Lower leg skin (tissue), 4 donors: ENCODE data around the gene ANKRD39. TPM values are rescaled to one million over a fixed set of nuclear protein-coding genes. Genes with fewer than 3 reads are reported as not detected.

Experiments used
- DNase-seq, 2 donors: peaks; one replicate each; pipeline ENCODE4 v3.0.0-alpha.2; 2019; ENCODE audit warnings: low spot score in 2 of 2
- H3K4me3 ChIP-seq: fragments of 200-600 bp; sonication (generic); 2 replicates; pipeline ENCODE4 v1.5.1; 2017; ENCODE audit warnings: mild to moderate bottlenecking, low read depth; ENCODE audit not compliant: poor library complexity, severe bottlenecking
- POLR2A ChIP-seq, 2 donors: fragments of 450-650 bp; IDR thresholded peaks; one replicate each; pipeline ENCODE4 v1.6.1; 2016 to 2017; ENCODE audit warnings: antibody characterized with exemption in 2 of 2, mild to moderate bottlenecking in 1 of 2, moderate library complexity in 1 of 2
- WGBS, 2 donors: methylation state at CpG; one replicate each; pipeline ENCODE4 v1.1.5; 2018; 5-methylcytosine and 5-hydroxymethylcytosine counted together
- intact Hi-C: fragments of 100-400 bp; cut with DNase I; formaldehyde crosslinking; loops from one replicate; pipeline ENCODE4 v1.15.0; 2023; ENCODE audit warnings: low total_unique reads
- total RNA-seq, 4 donors: library from RNA; depleted of rRNA; stranded (reverse); fragments of >200 nt; gene quantifications; one replicate each; pipeline ENCODE4 v1.1.0, GENCODE V29; 2016
- TF ChIP-seq, protein P1 (sequence below), 3 donors: fragments of 450-650 bp; IDR thresholded peaks; one replicate each; pipeline ENCODE4 v1.5.1; 2016; ENCODE audit warnings: antibody characterized with exemption in 3 of 3, mild to moderate bottlenecking in 3 of 3, moderate library complexity in 2 of 3

Gene ANKRD39
- total RNA-seq, 4 donors from 2014 or later: 7.6 to 15.3 (median 14.4) TPM

DNA sequence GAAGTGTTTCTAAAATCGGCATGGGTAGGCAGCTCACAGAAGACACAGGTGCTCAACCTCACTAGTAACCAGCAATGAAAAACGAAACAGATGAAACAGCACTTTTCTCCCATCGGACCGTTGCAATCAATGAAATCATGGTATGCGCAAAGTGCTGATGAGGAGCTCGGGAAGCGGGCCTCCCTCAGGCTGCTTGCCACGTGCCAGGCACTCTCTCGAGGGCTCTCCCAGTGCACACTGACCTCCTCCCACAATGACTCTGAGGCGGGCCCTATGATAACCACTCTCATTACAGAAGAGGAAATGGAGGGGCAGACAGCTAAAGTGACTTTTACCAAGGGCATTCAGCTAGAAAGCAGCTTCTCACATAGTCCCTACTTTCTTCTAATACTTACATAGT, 10.2 kb downstream of the ANKRD39 start:
- TF ChIP-seq POLR2A (IDR thresholded peaks at IDR 0.05): no peak
- TF ChIP-seq, protein P1, sequence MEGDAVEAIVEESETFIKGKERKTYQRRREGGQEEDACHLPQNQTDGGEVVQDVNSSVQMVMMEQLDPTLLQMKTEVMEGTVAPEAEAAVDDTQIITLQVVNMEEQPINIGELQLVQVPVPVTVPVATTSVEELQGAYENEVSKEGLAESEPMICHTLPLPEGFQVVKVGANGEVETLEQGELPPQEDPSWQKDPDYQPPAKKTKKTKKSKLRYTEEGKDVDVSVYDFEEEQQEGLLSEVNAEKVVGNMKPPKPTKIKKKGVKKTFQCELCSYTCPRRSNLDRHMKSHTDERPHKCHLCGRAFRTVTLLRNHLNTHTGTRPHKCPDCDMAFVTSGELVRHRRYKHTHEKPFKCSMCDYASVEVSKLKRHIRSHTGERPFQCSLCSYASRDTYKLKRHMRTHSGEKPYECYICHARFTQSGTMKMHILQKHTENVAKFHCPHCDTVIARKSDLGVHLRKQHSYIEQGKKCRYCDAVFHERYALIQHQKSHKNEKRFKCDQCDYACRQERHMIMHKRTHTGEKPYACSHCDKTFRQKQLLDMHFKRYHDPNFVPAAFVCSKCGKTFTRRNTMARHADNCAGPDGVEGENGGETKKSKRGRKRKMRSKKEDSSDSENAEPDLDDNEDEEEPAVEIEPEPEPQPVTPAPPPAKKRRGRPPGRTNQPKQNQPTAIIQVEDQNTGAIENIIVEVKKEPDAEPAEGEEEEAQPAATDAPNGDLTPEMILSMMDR (IDR thresholded peaks at IDR 0.05): no peak
- whole genome bisulfite sequencing, 2 donors: 76 to 81% methylated on average over 10 of the region's 10 CpGs
- intact Hi-C loops: no loop called here
- DNase-seq: no peak
- no peak overlapping the region for H3K4me3 ChIP-seq

DNA sequence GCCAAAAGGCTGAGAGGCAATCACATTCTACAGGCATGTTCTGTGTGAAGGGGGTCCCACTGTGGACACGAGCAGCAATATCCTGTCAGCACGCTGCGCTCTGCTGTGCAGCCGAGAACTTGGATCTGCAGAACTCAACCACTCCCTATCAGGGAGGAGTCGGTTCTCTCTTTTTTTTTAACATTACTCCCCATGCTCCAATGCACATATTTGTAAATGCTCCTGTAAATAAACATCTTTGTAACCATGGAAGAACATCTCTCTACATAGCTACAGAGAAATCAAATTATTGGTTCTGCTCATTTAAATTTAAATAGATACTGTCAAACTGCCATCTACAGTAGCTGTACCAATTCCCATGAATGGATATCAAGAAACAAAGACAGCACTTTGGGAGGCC, 11.0 kb downstream of the ANKRD39 start:
- intact Hi-C loops: no loop called here
- DNase-seq: no peak
- WGBS, 2 donors: 94 to 95% methylated on average over 5 of the region's 5 CpGs
- no peak for TF ChIP-seq POLR2A (IDR thresholded peaks at IDR 0.05)
- TF ChIP-seq, protein P1 (IDR thresholded peaks at IDR 0.05): no peak
- no peak overlapping the region for H3K4me3 ChIP-seq

DNA sequence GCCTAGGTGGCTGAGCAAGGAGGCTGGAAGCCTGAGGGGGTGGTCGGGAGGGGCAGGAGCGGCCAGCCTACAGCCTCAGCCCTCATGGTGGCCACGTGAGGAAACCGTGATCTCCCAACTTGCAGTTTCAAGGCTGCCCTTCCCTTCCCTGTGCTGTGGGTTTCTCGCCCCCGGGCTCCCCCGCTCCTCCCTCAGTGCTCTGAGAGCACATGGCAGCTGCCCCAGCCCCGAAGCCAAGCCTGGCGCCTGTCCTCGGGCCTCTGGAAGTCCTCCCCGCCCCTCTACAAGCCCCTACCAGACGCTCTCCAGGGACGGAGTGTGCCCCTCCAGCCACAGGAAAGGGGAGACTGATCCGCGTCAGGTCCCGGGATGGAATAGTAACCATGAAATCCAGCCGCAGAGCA, 13.4 kb downstream of the ANKRD39 start:
- intact Hi-C loops: no loop called here
- TF ChIP-seq, protein P1 (IDR thresholded peaks at IDR 0.05): no peak
- TF ChIP-seq POLR2A (IDR thresholded peaks at IDR 0.05): no peak
- WGBS, 2 donors: 75 to 84% methylated on average over 16 to 17 of the region's 17 CpGs
- no peak for DNase-seq
- H3K4me3 ChIP-seq: no peak overlapping the region

DNA sequence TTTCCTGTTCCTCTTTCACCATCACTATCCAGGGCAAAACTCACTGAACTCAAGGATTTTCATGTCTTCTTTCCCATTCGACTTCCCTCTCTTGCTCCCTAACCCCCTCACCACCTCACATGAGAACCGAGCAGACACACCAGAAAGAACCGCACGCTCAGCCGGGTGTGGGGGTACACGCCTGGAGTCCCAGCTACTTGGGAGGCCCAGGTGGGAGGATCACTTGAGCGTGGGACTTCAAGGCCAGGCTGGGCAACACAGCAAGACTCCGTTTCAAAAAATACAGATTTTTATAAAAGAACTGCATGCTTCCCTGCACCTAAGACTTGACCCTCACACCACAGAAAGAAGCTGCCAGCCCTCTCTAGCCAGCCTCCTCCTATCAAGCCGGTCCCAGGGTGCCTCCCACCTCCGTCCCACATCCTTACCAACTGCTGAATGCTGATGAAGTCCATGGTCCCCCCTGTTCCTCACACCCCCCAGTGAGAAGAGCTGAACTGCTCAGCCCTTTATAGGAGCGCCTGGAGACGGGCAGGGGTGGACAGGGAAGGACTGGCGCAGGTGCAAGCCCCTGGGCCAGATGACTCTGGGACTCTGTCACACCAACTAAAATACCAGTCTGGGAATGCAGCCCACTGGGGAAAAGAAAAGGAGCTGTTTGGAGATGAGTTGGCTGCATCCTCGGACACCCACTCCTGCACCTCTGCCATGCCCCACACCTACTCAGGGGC, 14.1 kb downstream of the ANKRD39 start, which contains the start of gene ANKRD23:
Gene ANKRD23 (minus strand): TSS at position 484 of the 731 bp plus-strand sequence. CDS start 29 bp downstream, at position 455.
- WGBS, 2 donors: 92 to 93% methylated on average over 14 of the region's 14 CpGs
- H3K4me3 ChIP-seq: no peak within 1 kb of the TSS
- no peak for DNase-seq
- TF ChIP-seq POLR2A (IDR thresholded peaks at IDR 0.05): no peak
- TF ChIP-seq, protein P1 (IDR thresholded peaks at IDR 0.05): no peak
- intact Hi-C loops: no loop called here

DNA sequence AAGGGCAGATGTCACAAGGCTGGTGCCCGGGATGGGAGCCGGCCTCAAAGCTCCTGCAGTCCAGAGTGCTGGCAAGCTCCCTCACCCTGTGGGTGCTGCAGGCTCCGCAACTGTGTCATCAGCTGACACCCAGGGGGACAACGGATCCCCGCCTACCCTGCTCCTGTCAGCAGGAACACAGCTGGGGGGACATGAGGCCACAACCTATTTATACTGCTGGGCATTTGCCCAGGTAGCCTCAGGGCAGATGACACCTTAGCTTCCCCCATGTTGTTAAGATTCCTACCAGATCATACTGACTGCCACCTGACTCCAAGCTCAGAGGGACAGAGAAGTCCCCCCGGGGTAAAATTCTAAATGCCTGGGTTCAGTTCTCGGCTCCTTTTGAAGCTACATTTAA, 15.2 kb downstream of the ANKRD39 start:
- DNase-seq: no peak
- no peak overlapping the region for H3K4me3 ChIP-seq
- intact Hi-C loops: no loop called here
- TF ChIP-seq, protein P1 (IDR thresholded peaks at IDR 0.05): no peak
- no peak for TF ChIP-seq POLR2A (IDR thresholded peaks at IDR 0.05)
- WGBS, 2 donors: 68 to 78% methylated on average over 4 to 7 of the region's 7 CpGs
